ENCODE data around the gene PLAU. TPM values are rescaled to one million over a fixed set of nuclear protein-coding genes. Genes with fewer than 3 reads are reported as not detected.

Gene PLAU
- total RNA-seq, 1 donor, result 21.6 TPM

DNA sequence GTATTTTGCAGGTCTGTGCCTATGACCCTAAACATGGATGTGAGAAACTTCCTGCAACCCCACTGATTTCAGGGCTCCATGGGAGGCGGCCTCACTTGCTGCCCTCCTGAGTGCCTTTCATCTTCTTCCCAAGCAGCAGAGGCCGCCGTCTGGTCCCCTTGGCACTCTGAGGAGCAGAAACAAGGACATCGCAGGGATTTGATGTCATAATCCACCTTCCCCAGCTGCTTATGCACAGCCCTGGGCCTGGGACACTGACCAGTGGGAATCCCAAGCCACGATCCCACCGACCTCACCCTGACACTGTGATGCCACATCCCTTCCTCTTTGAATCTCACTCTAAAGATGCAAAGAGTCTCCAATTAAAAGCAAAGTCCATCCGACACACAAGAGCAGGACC is 44.3 kb upstream of the PLAU start:
- TF ChIP-seq, protein P1, sequence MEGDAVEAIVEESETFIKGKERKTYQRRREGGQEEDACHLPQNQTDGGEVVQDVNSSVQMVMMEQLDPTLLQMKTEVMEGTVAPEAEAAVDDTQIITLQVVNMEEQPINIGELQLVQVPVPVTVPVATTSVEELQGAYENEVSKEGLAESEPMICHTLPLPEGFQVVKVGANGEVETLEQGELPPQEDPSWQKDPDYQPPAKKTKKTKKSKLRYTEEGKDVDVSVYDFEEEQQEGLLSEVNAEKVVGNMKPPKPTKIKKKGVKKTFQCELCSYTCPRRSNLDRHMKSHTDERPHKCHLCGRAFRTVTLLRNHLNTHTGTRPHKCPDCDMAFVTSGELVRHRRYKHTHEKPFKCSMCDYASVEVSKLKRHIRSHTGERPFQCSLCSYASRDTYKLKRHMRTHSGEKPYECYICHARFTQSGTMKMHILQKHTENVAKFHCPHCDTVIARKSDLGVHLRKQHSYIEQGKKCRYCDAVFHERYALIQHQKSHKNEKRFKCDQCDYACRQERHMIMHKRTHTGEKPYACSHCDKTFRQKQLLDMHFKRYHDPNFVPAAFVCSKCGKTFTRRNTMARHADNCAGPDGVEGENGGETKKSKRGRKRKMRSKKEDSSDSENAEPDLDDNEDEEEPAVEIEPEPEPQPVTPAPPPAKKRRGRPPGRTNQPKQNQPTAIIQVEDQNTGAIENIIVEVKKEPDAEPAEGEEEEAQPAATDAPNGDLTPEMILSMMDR (IDR thresholded peaks at IDR 0.05; ENCODE audit: insufficient read depth, low read length), result no peak
- no peak overlapping the region for H3K4me3 ChIP-seq (ENCODE audit: low read depth, low read length)
- DNase-seq (ENCODE audit: low read depth), result no peak

DNA sequence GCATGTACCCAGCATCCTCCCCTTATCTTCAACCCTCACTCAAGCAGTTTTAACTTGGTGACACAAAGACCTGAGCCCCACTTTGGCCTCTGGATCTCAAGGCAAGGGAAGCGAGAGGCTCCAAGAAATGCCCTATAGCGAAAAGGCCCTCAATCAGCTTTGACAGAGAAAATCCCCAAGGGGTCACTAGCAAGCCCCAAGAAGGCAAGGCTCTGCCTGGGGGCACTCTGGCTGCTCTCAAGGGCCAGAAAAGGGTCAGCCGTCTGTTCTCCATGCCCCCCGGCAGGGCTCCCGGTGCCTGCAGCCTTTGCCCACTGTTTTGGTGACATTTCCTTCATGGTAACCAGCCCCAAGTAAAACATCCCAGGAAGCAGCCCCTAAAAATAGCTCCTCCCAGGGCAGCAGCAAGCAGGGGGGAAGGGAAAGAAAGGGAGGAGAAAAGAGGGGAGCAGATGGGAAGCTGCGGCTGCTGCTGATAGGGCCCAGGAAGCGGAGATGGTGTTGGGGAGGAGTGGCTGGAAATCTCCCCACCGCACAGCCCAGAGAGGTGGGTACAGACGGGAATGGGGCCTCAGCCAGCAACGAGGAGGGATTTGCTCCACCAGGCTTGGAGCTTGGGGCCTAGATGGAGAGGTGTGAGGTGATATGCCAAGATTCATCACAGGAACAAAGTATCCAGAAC is 43.7 kb upstream of the PLAU start:
- no peak for DNase-seq (ENCODE audit: low read depth)
- no peak overlapping the region for H3K4me3 ChIP-seq (ENCODE audit: low read depth, low read length)
- TF ChIP-seq, protein P1 (IDR thresholded peaks at IDR 0.05; ENCODE audit: insufficient read depth, low read length), result no peak

DNA sequence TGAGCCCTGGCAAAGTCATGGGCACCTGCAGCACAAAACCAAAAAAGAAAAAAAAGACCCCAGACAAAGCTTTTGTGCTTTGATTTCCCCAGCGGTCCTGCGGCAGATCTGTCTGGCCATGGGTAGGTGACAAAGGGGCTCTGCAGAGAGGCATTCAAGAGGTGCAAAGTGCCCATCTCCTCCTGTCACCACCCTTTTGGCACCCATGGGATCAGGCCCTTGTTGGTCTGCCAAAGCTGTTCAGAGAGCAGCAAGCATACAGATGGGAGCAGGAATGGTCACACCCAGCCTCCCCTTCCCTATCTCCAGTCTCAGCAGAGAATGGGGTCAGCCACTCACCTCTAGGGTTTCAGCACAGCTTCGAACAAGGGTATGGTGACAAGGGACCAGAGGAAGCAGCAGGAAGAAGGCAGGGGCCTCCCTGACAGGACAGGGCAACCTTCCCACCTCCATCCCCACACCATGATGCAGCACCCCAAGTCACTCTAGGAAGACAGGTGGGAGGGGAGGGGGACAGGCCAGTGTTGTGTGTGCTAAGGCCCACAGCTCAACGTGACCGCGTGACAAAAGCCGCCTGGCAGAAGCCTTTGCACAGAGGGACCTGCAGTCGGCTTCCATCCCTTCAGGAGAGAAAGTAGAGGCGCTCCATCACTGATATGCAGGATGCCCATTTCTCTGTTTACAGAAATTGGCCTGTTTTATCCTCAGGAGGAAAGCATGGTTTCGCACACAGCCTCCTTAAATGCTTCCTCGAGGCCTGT is 42.9 kb upstream of the PLAU start:
- no peak overlapping the region for H3K4me3 ChIP-seq (ENCODE audit: low read depth, low read length)
- no peak for DNase-seq (ENCODE audit: low read depth)
- TF ChIP-seq, protein P1 (IDR thresholded peaks at IDR 0.05; ENCODE audit: insufficient read depth, low read length), result no peak

DNA sequence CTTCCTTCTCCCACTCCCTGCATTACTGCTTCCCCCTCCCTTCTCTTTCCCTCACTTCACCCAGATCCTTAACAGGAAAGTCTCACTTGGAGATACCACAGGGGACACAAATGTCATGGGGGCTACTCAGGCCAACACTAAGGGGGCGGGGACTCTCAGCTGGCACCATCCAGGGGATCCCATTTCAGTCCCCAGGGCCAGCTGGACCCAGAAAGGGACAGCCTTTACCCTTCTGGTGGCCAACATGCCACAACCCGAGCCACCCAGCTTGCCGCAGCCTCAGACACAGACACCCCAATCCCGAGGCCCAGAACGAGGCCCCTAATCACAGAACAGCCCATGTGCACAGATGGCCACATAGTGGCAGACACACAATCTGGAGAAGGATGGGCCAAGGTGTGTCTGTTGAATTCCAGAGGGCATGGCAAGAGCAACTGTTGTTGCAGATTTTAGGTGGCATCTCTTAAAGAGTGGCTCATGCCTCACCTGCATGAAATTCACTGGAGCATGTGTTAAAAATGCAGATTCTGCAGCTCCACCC is 42.2 kb upstream of the PLAU start:
- no peak overlapping the region for H3K4me3 ChIP-seq (ENCODE audit: low read depth, low read length)
- TF ChIP-seq, protein P1 (IDR thresholded peaks at IDR 0.05; ENCODE audit: insufficient read depth, low read length), result no peak
- no peak for DNase-seq (ENCODE audit: low read depth)

DNA sequence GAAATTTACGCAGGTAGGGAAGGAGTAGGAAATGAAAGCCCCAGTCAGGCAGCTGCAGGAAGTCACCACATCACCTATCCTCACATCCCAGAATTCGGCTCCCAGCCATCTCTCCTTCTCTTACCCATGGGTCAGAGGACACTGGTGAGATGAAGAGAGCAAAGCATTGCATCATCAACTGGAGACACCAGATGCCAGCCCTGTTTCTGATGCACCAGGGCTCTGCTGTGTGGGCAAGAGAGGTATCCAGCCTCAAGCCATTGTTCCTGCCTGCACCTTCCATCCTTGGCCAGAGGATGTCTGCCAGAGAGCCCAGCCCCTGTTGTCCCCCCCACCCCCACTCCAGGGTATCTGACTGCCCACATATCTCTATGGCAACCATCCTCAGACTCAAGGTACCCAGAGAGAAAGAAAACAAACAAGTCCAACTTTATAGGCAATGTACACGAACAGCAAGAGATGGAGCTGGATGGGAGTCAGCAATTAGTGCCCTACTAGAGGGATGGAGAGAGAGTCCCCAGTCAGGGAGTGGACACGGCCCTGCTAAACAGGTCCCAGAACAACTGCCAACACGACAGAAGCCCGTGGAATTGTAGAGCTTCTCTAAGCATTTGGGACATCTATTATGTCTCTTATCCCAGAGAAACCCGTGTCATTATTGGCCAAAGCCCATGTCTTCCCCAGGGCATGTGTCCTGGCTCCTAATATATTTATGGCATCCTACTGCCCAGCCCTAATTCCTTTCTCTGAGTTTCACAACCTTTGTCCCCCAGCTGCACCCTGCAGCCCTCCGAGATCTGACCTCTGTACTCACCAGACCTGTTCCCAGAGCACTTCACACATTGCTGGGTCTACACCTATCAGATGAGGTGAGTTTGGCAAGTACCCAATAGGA is 39.4 kb upstream of the PLAU start:
- no peak for DNase-seq (ENCODE audit: low read depth)
- H3K4me3 ChIP-seq (ENCODE audit: low read depth, low read length), result no peak overlapping the region
- TF ChIP-seq, protein P1 (IDR thresholded peaks at IDR 0.05; ENCODE audit: insufficient read depth, low read length), result no peak

DNA sequence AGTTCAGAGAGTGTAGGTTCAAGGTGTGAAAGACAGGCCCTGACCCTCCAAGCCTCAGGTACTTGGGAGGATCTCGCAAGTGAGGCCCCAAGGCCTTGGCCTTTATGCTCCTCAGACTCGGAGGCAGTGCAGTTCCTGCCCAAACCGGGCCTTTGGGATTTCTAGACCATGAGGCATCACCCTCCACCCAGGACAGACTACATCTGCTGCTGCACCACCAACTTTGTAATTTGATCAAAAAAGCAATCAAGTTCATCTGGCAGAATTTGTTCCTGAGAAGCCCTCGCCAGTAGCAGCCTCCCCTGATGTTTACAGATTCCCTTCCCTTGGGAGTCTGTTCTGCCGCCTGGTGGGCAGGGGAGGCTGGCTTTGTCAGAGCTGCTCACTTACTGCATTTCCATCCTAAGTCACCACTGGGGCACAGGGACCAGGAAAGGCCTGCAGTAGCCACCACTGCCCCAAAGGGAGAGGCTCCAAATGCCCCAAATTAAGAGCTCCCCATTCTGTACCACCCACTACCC is 38.7 kb upstream of the PLAU start:
- TF ChIP-seq, protein P1 (IDR thresholded peaks at IDR 0.05; ENCODE audit: insufficient read depth, low read length), result peak; percentile 27
- no peak for DNase-seq (ENCODE audit: low read depth)
- no peak overlapping the region for H3K4me3 ChIP-seq (ENCODE audit: low read depth, low read length)

Measured in fibroblast of the aortic adventitia (primary cell).